HepG2 (cell line): ENCODE data around the gene RREB1. TPM values are rescaled to one million over a fixed set of nuclear protein-coding genes. Genes with fewer than 3 reads are reported as not detected.

ENCODE experiments used
- ATM ChIP-seq: fragments of 450-650 bp; IDR thresholded peaks from 2 replicates; pipeline ENCODE4 v1.7.1; 2017; ENCODE audit warnings: mild to moderate bottlenecking, borderline replicate concordance
- CBX5 ChIP-seq: sonication (generic); formaldehyde crosslinking; IDR thresholded peaks from 2 replicates; pipeline ENCODE4 v1.4.0; 2020; ENCODE audit warnings: missing genetic modification reagents, borderline replicate concordance
- CEBPB ChIP-seq: IDR thresholded peaks from 2 replicates; pipeline ENCODE4 v1.6.1; 2011; ENCODE audit warnings: low read depth, low read length, improper control_type of control experiment, borderline replicate concordance
- CENPX ChIP-seq: sonication (generic); formaldehyde crosslinking; IDR thresholded peaks from 2 replicates; pipeline ENCODE4 v1.9.0; 2021; ENCODE audit warnings: mild to moderate bottlenecking, missing genetic modification reagents, moderate library complexity
- ESRRA ChIP-seq: sonication (generic); formaldehyde crosslinking; IDR thresholded peaks from 2 replicates; pipeline ENCODE4 v1.5.1; 2020; ENCODE audit warnings: mild to moderate bottlenecking, low read depth, missing genetic modification reagents
- KAT8 ChIP-seq: IDR thresholded peaks from 2 replicates; pipeline ENCODE4 v1.6.1; 2016; ENCODE audit warnings: missing genetic modification reagents, missing compliant biosample characterization
- KLF15 ChIP-seq: sonication (generic); formaldehyde crosslinking; IDR thresholded peaks from 2 replicates; pipeline ENCODE4 v1.8.1; 2023; ENCODE audit warnings: borderline replicate concordance, mild to moderate bottlenecking, inconsistent platforms, missing genetic modification reagents, mixed read lengths
- MAFF ChIP-seq: IDR thresholded peaks from 2 replicates; pipeline ENCODE4 v1.6.1; 2011; ENCODE audit warnings: low read depth, low read length, improper control_type of control experiment
- MED1 ChIP-seq: sonication (generic); formaldehyde crosslinking; IDR thresholded peaks from 2 replicates; pipeline ENCODE4 v1.4.0; 2020; ENCODE audit warnings: missing genetic modification reagents
- MEF2D ChIP-seq: sonication (generic); formaldehyde crosslinking; IDR thresholded peaks from 2 replicates; pipeline ENCODE4 v1.5.1; 2020; ENCODE audit warnings: mild to moderate bottlenecking, missing genetic modification reagents
- MTF2 ChIP-seq: sonication (generic); formaldehyde crosslinking; IDR thresholded peaks from 2 replicates; pipeline ENCODE4 v1.5.0; 2020; ENCODE audit warnings: missing genetic modification reagents, borderline replicate concordance
- MYC ChIP-seq: sonication (generic); formaldehyde crosslinking; IDR thresholded peaks from 2 replicates; pipeline ENCODE4 v1.9.0; 2021; ENCODE audit warnings: missing genetic modification reagents, borderline replicate concordance
- PBX3 ChIP-seq: sonication (generic); formaldehyde crosslinking; IDR thresholded peaks from 2 replicates; pipeline ENCODE4 v1.8.1; 2023; ENCODE audit warnings: missing genetic modification reagents, inconsistent platforms, borderline replicate concordance
- RBAK ChIP-seq: sonication (generic); formaldehyde crosslinking; IDR thresholded peaks from 2 replicates; pipeline ENCODE4 v1.5.1; 2020; ENCODE audit warnings: mild to moderate bottlenecking, missing genetic modification reagents
- RCOR2 ChIP-seq: IDR thresholded peaks from 2 replicates; pipeline ENCODE4 v1.6.1; 2016; ENCODE audit warnings: missing biosample characterization, missing genetic modification reagents
- THAP7 ChIP-seq: sonication (generic); formaldehyde crosslinking; IDR thresholded peaks from 2 replicates; pipeline ENCODE4 v1.8.1; 2023; ENCODE audit warnings: mild to moderate bottlenecking, missing genetic modification reagents
- THAP8 ChIP-seq: sonication (generic); formaldehyde crosslinking; IDR thresholded peaks from 2 replicates; pipeline ENCODE4 v1.5.1; 2020; ENCODE audit warnings: missing genetic modification reagents, mild to moderate bottlenecking, borderline replicate concordance
- TRAFD1 ChIP-seq: sonication (generic); formaldehyde crosslinking; IDR thresholded peaks from 2 replicates; pipeline ENCODE4 v1.5.1; 2020; ENCODE audit warnings: missing genetic modification reagents, mild to moderate bottlenecking, borderline replicate concordance
- TRIM24 ChIP-seq: sonication (generic); formaldehyde crosslinking; IDR thresholded peaks from 2 replicates; pipeline ENCODE4 v1.8.0; 2022; ENCODE audit warnings: mild to moderate bottlenecking, missing genetic modification reagents
- ZEB1 ChIP-seq: IDR thresholded peaks from 2 replicates; pipeline ENCODE4 v1.6.1; 2012; ENCODE audit warnings: mild to moderate bottlenecking, low read depth, inconsistent platforms; ENCODE audit not compliant: insufficient replicate concordance
- ZFP36L1 ChIP-seq: sonication (generic); formaldehyde crosslinking; IDR thresholded peaks from 2 replicates; pipeline ENCODE4 v1.8.0; 2022; ENCODE audit warnings: mild to moderate bottlenecking, missing genetic modification reagents, moderate library complexity
- ZNF224 ChIP-seq: sonication (generic); formaldehyde crosslinking; IDR thresholded peaks from 2 replicates; pipeline ENCODE4 v1.5.0; 2020; ENCODE audit warnings: mild to moderate bottlenecking, missing genetic modification reagents
- ZNF225 ChIP-seq: sonication (generic); formaldehyde crosslinking; IDR thresholded peaks from 2 replicates; pipeline ENCODE4 v1.4.0; 2020; ENCODE audit warnings: mild to moderate bottlenecking, missing genetic modification reagents
- ZNF501 ChIP-seq: sonication (generic); formaldehyde crosslinking; IDR thresholded peaks from 2 replicates; pipeline ENCODE4 v1.5.1; 2020; ENCODE audit warnings: mild to moderate bottlenecking, moderate library complexity, missing genetic modification reagents
- ZNF616 ChIP-seq: sonication (generic); formaldehyde crosslinking; IDR thresholded peaks from 2 replicates; pipeline ENCODE4 v1.5.0; 2020; ENCODE audit warnings: low read depth, mild to moderate bottlenecking, missing genetic modification reagents
- ZNF660 ChIP-seq: sonication (generic); formaldehyde crosslinking; IDR thresholded peaks from 2 replicates; pipeline ENCODE4 v1.5.1; 2020; ENCODE audit warnings: mild to moderate bottlenecking, low read depth, missing genetic modification reagents, borderline replicate concordance
- ZNF703 ChIP-seq: sonication (generic); formaldehyde crosslinking; IDR thresholded peaks from 2 replicates; pipeline ENCODE4 v1.5.1; 2020; ENCODE audit warnings: missing genetic modification reagents, mild to moderate bottlenecking, moderate library complexity, borderline replicate concordance
- ZNF879 ChIP-seq: sonication (generic); formaldehyde crosslinking; IDR thresholded peaks from 2 replicates; pipeline ENCODE4 v1.8.1; 2023; ENCODE audit warnings: missing genetic modification reagents
- ZSCAN9 ChIP-seq: IDR thresholded peaks from 2 replicates; pipeline ENCODE4 v1.6.1; 2016; ENCODE audit warnings: borderline replicate concordance
- polyA plus RNA-seq, 8 experiments: library from polyadenylated mRNA; depleted of rRNA in 3 of 8; stranded (reverse) in 7 of 8; unstranded in 1 of 8; fragments of >200 nt; fragmentation: Illumina TruSeq in 4 of 8; extraction: Trizol in 4 of 8; gene quantifications; 2 replicates each; pipeline versions ENCODE4 v1.2.1 to v1.2.3, GENCODE V29; 2011 to 2016; ENCODE audit warnings: low read depth in 4 of 8, missing spikeins in 1 of 8, mixed read lengths in 1 of 8; ENCODE audit not compliant: insufficient read depth in 1 of 8
- total RNA-seq, 5 experiments: library from RNA; depleted of rRNA; stranded (reverse); fragments of >200 nt; fragmentation: Illumina TruSeq; extraction: Trizol; gene quantifications; 2 replicates each; pipeline ENCODE4 v1.2.3, GENCODE V29; 2016; ENCODE audit warnings: low read depth in 1 of 5

The RREB1 gene
- total and polyA plus RNA-seq, 2 of the 13 experiments (the other 11 are each of a cell fraction or from before 2014, with no cell fraction given): 6.1 to 23.2 TPM

- TF ChIP-seq KLF15 (CRISPR knock-in tag): no peak
- peak; percentile 34; the same call in 1 of the 2 replicates for TF ChIP-seq MAFF
- TF ChIP-seq MYC (CRISPR knock-in tag): no peak
- TF ChIP-seq RCOR2: peak; percentile 96
- TF ChIP-seq ZNF616 (CRISPR knock-in tag): no peak
- TF ChIP-seq ZSCAN9 (CRISPR knock-in tag): 0 out of 2 replicates have a peak, but pooled peaks have one; percentile 24
- TF ChIP-seq ZNF660: no peak
- no peak for TF ChIP-seq THAP7 (CRISPR knock-in tag)
- TF ChIP-seq MEF2D (CRISPR knock-in tag): 0 out of 2 replicates have a peak, but pooled peaks have one; percentile 50
- no peak for TF ChIP-seq CENPX (CRISPR knock-in tag)
- peak; percentile 11; the same call in 1 of the 2 replicates for TF ChIP-seq CEBPB
- peak; percentile 98 for TF ChIP-seq ZEB1
- TF ChIP-seq ATM: no peak
- peak; percentile 24; the same call in 1 of the 2 replicates for TF ChIP-seq CBX5
- no peak for TF ChIP-seq PBX3 (CRISPR knock-in tag)
- peak; percentile 64 for TF ChIP-seq KAT8 (CRISPR knock-in tag)
- TF ChIP-seq MTF2 (CRISPR knock-in tag): no peak
- TF ChIP-seq RBAK: peak; percentile 99
- TF ChIP-seq THAP8 (CRISPR knock-in tag): no peak
- no peak for TF ChIP-seq ZNF879 (CRISPR knock-in tag)
- peak; percentile 64 for TF ChIP-seq MED1 (CRISPR knock-in tag)
- TF ChIP-seq ZNF501 (CRISPR knock-in tag): no peak
- no peak for TF ChIP-seq ESRRA
- no peak for TF ChIP-seq ZNF224 (CRISPR knock-in tag)
- no peak for TF ChIP-seq ZFP36L1 (CRISPR knock-in tag)
- TF ChIP-seq TRIM24 (CRISPR knock-in tag): no peak
- no peak for TF ChIP-seq ZNF225 (CRISPR knock-in tag)
- no peak for TF ChIP-seq ZNF703
- TF ChIP-seq TRAFD1: no peak
Observed at GRCh38 chr6:7138921-7139358, 31.2 kb downstream of the RREB1 start (continued).
